Measurements from ENCODE around the gene MOSPD2.

Gene MOSPD2

GRCh38 chrX:14872851-14873675 lies at the start of gene MOSPD2, which contains the start of gene FANCB:
MOSPD2 (plus strand) TSS chrX:14873421; CDS start chrX:14873529, 108 bp downstream.
FANCB (minus strand) TSS chrX:14873069; CDS start chrX:14865510, 7,559 bp downstream.
- peak; percentile 90 to 92 for DNase-seq (ENCODE audit: low read depth in 2 of 2)

DNA sequence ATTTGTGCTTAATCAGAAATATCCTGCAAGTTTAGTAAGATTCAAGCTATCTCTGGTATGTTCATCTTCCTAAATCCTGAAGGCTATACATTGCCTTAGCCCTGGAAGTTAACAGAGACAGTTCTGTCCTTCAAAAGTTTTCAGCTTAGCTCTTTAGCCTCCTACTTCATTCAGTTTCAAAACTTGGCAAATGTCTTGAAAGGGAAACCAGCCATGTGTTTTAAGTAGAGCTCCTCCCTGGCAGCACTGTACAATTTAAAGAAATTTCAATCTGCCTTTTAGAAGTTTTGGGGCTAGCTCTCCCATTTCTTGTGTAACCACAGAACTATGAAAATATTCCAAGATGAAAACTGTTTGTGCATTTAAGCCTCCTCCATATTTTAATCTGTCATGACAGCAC lies 47.4 kb upstream of the MOSPD2 start:
- no peak for DNase-seq (ENCODE audit: low read depth in 2 of 2)

GRCh38 chrX:14826319-14826718 lies 46.9 kb upstream of the MOSPD2 start:
- no peak for DNase-seq (ENCODE audit: low read depth in 2 of 2)

DNA sequence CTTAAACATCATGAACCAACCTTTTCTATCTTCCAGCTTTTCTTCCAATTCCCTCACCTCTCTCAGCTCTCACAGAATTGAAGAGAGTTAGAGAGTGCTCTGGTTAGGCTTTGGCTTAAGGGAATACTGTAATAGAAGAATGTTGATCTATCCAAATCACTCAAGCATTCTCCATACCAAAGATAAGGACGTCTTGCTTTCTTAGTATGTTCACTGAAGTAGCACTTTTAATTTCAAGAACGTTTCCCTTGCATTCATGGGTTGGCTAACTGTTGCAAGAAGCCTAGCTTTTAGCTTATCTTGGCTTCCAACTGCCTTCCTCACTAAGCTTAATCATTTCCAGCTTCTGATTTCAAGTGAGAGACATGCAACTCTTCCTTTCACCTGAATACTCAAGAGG lies 43.6 kb upstream of the MOSPD2 start:
- DNase-seq (ENCODE audit: low read depth in 2 of 2) = no peak

DNA sequence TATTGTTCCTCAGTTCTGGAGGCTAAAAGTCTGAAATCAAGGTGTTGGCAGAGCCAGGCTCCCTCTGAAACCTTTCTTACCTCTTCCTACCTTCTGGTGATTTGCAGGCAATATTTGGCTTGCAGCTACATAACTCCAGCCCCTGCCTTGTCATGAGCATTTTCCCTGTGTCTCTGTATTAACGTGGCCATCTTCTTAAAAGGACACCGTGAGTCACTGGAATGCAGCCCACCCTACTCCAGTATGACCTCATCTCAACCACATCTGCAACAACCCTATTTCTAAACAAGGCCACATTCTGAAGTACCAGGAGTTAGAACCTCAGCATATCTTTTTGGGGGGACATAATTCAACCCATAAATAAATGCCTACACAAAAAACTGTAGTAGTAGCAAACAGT lies 41.1 kb upstream of the MOSPD2 start:
- no peak for DNase-seq (ENCODE audit: low read depth in 2 of 2)

- DNase-seq (ENCODE audit: low read depth in 2 of 2) = no peak
Observed at GRCh38 chrX:14832586-14832985, 40.6 kb upstream of the MOSPD2 start.

GRCh38 chrX:14837155-14837554 lies 36.1 kb upstream of the MOSPD2 start:
- no peak for DNase-seq (ENCODE audit: low read depth in 2 of 2)

- no peak for DNase-seq (ENCODE audit: low read depth in 2 of 2)
Observed at GRCh38 chrX:14843666-14844065, 29.6 kb upstream of the MOSPD2 start.

- no peak for DNase-seq (ENCODE audit: low read depth in 2 of 2)
Observed at GRCh38 chrX:14851526-14851925, 21.7 kb upstream of the MOSPD2 start.

GRCh38 chrX:14864631-14865030 lies 8.6 kb upstream of the MOSPD2 start:
- no peak for DNase-seq (ENCODE audit: low read depth in 2 of 2)

DNA sequence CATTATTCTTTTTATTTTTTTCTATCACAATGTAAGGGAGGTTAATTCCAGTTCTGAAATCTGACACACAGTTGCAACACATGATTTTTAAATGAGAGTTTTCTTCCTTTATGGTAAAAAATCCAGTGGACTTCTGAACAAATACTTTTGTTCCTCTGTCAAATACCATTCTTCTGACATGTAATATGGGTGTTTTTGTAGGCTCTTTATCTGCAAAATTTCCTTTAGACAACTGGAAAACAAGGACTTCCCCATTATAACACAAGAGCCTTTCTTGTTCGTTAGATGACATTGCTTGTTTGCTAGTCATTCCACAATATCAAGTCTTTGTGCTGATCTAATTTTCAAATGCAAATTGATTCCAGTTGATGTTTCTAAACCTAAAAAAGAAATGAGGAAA lies 8.0 kb upstream of the MOSPD2 start:
- DNase-seq (ENCODE audit: low read depth in 2 of 2) = no peak

GRCh38 chrX:14871767-14872166 lies 1.5 kb upstream of the MOSPD2 start:
- no peak for DNase-seq (ENCODE audit: low read depth in 2 of 2)

DNA sequence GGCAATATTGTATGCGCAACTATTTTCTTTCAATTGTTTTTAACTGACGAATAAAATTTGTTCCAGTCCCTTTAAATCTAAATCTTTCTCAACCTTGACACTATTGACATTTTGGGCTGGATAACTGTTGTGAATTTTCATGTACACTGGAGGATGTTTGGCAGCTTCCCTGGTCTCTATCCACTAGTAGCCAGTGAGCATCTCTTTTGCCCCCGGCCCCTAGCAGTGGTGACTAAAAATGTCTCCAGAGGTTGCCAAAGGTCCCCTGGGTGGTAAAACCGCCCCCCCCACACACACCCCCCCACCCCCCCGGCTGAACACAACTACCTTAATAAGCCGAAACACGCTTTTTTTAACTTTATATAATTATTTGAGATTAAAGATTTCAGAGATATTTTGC lies 866 bp upstream of the MOSPD2 start:
- no peak for DNase-seq (ENCODE audit: low read depth in 2 of 2)

- DNase-seq (ENCODE audit: low read depth in 2 of 2) = no peak
Observed at GRCh38 chrX:14873676-14874049, 442 bp downstream of the MOSPD2 start.

GRCh38 chrX:14875624-14876023 lies 2.4 kb downstream of the MOSPD2 start:
- DNase-seq (ENCODE audit: low read depth in 2 of 2) = no peak

DNA sequence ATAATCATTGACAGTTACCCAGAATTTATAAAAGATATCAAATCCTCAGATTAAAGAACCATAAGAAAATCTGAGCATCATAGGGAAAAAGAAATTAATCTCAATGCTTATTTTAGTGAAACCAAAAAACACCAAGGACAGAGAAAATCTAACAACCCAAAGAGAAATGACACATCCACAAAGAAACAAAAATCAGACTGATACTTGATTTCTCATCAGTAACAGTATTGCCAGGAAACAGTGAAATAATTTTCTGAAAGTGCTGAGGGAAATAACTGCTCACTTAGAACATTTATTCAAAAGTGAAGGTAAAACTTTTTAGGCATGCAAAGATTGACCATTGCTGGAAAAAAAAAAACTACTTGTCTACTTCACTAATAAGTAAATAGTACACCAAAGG lies 10.6 kb downstream of the MOSPD2 start:
- no peak for DNase-seq (ENCODE audit: low read depth in 2 of 2)

GRCh38 chrX:14884714-14885113 lies 11.5 kb downstream of the MOSPD2 start:
- DNase-seq (ENCODE audit: low read depth in 2 of 2) = no peak

DNA sequence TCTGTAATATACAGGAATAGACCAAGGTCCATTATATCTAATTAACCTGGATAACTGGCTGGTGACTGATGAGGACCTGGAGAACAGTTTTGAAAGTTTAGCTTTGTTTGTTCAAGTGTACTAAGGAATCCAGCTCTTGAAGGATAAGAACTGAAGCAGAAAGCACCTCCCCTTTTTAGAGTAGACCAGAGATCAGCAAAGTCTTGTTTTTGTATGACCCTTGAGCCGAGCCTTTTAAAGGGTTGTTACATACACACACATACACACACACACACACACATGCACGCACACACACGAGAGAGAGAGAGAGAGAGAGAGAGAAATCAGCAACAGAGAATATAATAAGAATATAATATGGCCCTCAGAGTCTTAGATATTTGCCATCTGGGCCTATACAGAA lies 13.0 kb downstream of the MOSPD2 start:
- no peak for DNase-seq (ENCODE audit: low read depth in 2 of 2)

DNA sequence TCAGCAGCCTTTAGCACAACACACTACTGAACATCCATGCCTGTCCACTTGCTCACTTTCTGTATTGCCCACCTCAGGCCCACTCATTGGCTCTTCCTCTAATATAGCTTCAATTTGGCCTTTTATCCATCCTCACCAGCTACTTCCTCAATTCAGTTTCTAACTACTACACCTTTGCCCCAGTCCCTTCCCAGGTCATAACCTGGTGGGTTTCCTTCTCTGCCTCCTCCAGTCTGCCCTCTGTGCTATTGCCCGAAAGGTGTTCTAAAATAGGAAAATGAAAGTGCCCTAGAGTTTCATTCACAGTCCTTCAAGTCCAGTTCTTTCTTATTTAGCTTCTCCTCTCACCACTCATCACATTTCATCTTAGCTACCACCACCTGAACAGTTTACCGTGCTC lies 23.1 kb downstream of the MOSPD2 start:
- no peak for DNase-seq (ENCODE audit: low read depth in 2 of 2)

DNA sequence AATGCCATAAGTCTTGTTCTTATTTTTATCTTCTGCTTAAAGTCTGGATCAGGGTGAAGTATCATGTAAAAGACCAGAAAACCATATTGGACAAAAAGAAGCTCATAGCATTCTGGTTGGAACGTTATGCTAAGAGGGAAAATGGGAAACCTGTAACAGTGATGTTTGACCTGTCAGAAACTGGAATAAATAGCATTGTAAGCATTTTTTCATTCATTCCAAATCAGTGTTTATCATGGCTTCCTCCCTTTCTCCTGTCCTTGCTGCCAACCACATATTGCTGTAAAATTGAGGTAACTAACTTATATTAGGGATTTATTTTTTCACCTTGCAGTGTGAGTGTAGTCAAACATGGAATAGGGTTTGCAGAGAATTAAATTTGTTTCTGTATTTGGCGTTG lies 23.8 kb downstream of the MOSPD2 start:
- DNase-seq (ENCODE audit: low read depth in 2 of 2) = no peak

- DNase-seq (ENCODE audit: low read depth in 2 of 2) = no peak
Observed at GRCh38 chrX:14899607-14900006, 26.4 kb downstream of the MOSPD2 start.

- no peak for DNase-seq (ENCODE audit: low read depth in 2 of 2)
Observed at GRCh38 chrX:14902537-14902936, 29.3 kb downstream of the MOSPD2 start.

DNA sequence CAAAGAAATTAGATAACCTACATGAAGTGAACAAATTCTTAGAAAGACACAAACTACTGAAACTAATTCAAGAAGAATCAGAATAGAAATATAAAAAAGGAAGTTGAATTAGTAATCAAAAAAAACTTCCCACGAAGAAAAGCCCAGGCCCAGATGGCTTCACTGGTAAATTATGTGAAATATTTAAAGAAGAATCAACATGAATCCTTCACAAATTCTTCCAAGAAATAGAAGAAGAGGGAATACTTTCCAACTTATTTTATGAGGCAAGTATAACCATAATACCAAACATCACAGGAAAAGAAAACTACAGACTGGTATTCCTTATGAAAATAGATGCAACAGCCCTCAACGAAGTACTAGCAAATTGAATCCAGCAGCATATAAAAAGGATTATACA lies 30.7 kb downstream of the MOSPD2 start:
- DNase-seq (ENCODE audit: low read depth in 2 of 2) = no peak

GRCh38 chrX:14913241-14913640 lies 40.0 kb downstream of the MOSPD2 start:
- DNase-seq (ENCODE audit: low read depth in 2 of 2) = no peak

Measured in stimulated activated CD8-positive, alpha-beta memory T cell treated with anti-CD3 and anti-CD28 coated beads, Interleukin-15, amount 100 ng/mL, for 4 hours (primary cell).